HepG2 (cell line): Measurements from ENCODE around the gene RBM8A. TPM values are rescaled to one million over a fixed set of nuclear protein-coding genes. Genes with fewer than 3 reads are reported as not detected.

ENCODE experiments used
- BORCS8-MEF2B ChIP-seq: sonication (generic); formaldehyde crosslinking; IDR thresholded peaks from 2 replicates; pipeline ENCODE4 v1.8.0; 2022; ENCODE audit warnings: mild to moderate bottlenecking, missing genetic modification reagents
- CCDC6 ChIP-seq: sonication (generic); formaldehyde crosslinking; IDR thresholded peaks from 2 replicates; pipeline ENCODE4 v1.8.1; 2022; ENCODE audit warnings: mild to moderate bottlenecking, missing genetic modification reagents, moderate library complexity
- FOXC1 ChIP-seq: sonication (generic); formaldehyde crosslinking; IDR thresholded peaks from 2 replicates; pipeline ENCODE4 v1.8.0; 2022; ENCODE audit warnings: mild to moderate bottlenecking, missing genetic modification reagents, borderline replicate concordance
- HNF4G ChIP-seq, 2 experiments: sonication (generic) in 1 of 2; formaldehyde crosslinking in 1 of 2; IDR thresholded peaks; 2 replicates each; pipeline versions ENCODE4 v1.4.0 to v1.6.1; 2011 to 2020; ENCODE audit warnings: borderline replicate concordance in 2 of 2, low read depth in 2 of 2, mild to moderate bottlenecking in 2 of 2, low read length in 1 of 2, missing genetic modification reagents in 1 of 2, moderate library complexity in 1 of 2
- HOXA9 ChIP-seq: sonication (generic); formaldehyde crosslinking; IDR thresholded peaks from 2 replicates; pipeline ENCODE4 v1.8.1; 2022; ENCODE audit warnings: missing genetic modification reagents, mild to moderate bottlenecking, moderate library complexity, borderline replicate concordance
- KDM2A ChIP-seq: sonication (generic); formaldehyde crosslinking; IDR thresholded peaks from 2 replicates; pipeline ENCODE4 v1.4.0; 2020; ENCODE audit warnings: low read depth, missing genetic modification reagents, borderline replicate concordance
- NFYB ChIP-seq: sonication (generic); formaldehyde crosslinking; IDR thresholded peaks from 2 replicates; pipeline ENCODE4 v1.4.0; 2020; ENCODE audit warnings: missing genetic modification reagents
- SATB2 ChIP-seq: sonication (generic); formaldehyde crosslinking; IDR thresholded peaks from 2 replicates; pipeline ENCODE4 v1.5.0; 2020; ENCODE audit warnings: missing genetic modification reagents
- TOPORS ChIP-seq: sonication (generic); formaldehyde crosslinking; IDR thresholded peaks from 2 replicates; pipeline ENCODE4 v1.8.0; 2023; ENCODE audit warnings: mild to moderate bottlenecking, missing genetic modification reagents
- ZNF34 ChIP-seq: sonication (generic); formaldehyde crosslinking; IDR thresholded peaks from 2 replicates; pipeline ENCODE4 v1.4.0; 2020; ENCODE audit warnings: mild to moderate bottlenecking, missing genetic modification reagents, borderline replicate concordance
- ZSCAN22 ChIP-seq: sonication (generic); formaldehyde crosslinking; IDR thresholded peaks from 2 replicates; pipeline ENCODE4 v1.4.0; 2020; ENCODE audit warnings: mild to moderate bottlenecking, missing genetic modification reagents
- polyA plus RNA-seq, 8 experiments: library from polyadenylated mRNA; depleted of rRNA in 3 of 8; stranded (reverse) in 7 of 8; unstranded in 1 of 8; fragments of >200 nt; fragmentation: Illumina TruSeq in 4 of 8; extraction: Trizol in 4 of 8; gene quantifications; 2 replicates each; pipeline versions ENCODE4 v1.2.1 to v1.2.3, GENCODE V29; 2011 to 2016; ENCODE audit warnings: low read depth in 4 of 8, missing spikeins in 1 of 8, mixed read lengths in 1 of 8; ENCODE audit not compliant: insufficient read depth in 1 of 8
- total RNA-seq, 5 experiments: library from RNA; depleted of rRNA; stranded (reverse); fragments of >200 nt; fragmentation: Illumina TruSeq; extraction: Trizol; gene quantifications; 2 replicates each; pipeline ENCODE4 v1.2.3, GENCODE V29; 2016; ENCODE audit warnings: low read depth in 1 of 5
- TF ChIP-seq, protein P1 (sequence below): sonication (generic); formaldehyde crosslinking; IDR thresholded peaks from 2 replicates; pipeline ENCODE4 v1.5.0; 2020; ENCODE audit warnings: missing genetic modification reagents
- TF ChIP-seq, protein P2 (sequence below): sonication (generic); formaldehyde crosslinking; IDR thresholded peaks from 2 replicates; pipeline ENCODE4 v1.4.0; 2020; ENCODE audit warnings: missing genetic modification reagents
- TF ChIP-seq, protein P3 (sequence below): sonication (generic); formaldehyde crosslinking; IDR thresholded peaks from 2 replicates; pipeline ENCODE4 v1.4.0; 2020; ENCODE audit warnings: missing genetic modification reagents, borderline replicate concordance
- TF ChIP-seq, protein P4 (sequence below): sonication (generic); formaldehyde crosslinking; IDR thresholded peaks from 2 replicates; pipeline ENCODE4 v1.5.1; 2020; ENCODE audit warnings: mild to moderate bottlenecking, missing genetic modification reagents, moderate library complexity

The RBM8A gene
- total and polyA plus RNA-seq, 2 of the 13 experiments (the other 11 are each of a cell fraction or from before 2014, with no cell fraction given): 106 to 162 TPM

DNA sequence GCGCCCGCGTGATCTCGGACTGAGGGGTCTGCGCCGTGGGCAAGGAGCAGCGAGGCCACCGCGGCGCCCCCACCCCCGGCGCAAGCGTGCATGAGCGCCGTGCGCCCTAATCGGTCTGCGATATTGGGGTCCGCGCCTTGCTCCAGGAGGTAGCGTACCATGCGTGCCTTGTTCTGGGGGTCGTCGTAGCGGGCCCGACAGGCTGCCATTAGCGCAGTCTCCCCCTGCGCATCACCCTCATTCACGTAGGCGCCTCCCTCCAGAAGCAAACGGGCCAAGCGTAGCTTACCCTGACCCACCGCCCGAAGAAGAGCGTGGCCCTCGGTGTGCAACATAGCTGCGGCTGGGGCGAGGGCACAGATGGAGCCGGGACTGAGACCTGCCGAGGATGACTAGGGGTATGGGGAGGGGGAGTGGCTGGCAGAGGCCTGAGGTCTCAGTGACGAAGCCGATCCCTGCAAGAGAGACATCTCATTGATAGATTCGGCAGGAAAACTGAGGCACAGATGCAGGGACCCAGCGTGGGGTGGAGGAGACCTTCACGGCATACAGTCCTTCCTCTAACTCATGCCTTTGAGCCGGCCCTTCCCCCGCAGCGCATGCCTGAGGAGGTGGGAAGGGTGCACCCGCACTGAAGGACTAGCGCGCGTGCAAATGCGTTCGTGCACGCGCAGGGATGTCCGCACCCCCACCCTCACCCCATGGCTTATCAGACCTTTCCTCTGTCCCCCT, 34.3 kb upstream of the RBM8A start (continued):
- TF ChIP-seq, protein P1, sequence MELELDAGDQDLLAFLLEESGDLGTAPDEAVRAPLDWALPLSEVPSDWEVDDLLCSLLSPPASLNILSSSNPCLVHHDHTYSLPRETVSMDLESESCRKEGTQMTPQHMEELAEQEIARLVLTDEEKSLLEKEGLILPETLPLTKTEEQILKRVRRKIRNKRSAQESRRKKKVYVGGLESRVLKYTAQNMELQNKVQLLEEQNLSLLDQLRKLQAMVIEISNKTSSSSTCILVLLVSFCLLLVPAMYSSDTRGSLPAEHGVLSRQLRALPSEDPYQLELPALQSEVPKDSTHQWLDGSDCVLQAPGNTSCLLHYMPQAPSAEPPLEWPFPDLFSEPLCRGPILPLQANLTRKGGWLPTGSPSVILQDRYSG (CRISPR knock-in tag): no peak
- TF ChIP-seq HNF4G (IDR thresholded peaks at IDR 0.05; ENCODE audit: borderline replicate concordance, low read depth, low read length) (no peak), HNF4G (CRISPR knock-in tag; IDR thresholded peaks at IDR 0.05; ENCODE audit: borderline replicate concordance, low read depth) (0 out of 2 replicates have a peak, but pooled peaks have one; percentile 25), SATB2 (CRISPR knock-in tag) (no peak), CCDC6 (CRISPR knock-in tag) (no peak), FOXC1 (CRISPR knock-in tag) (peak; percentile 21; the same call in 1 of the 2 replicates), NFYB (CRISPR knock-in tag) (no peak), BORCS8-MEF2B (CRISPR knock-in tag) (no peak), ZNF34 (CRISPR knock-in tag) (no peak), HOXA9 (CRISPR knock-in tag) (no peak), KDM2A (CRISPR knock-in tag) (peak; percentile 34; the same call in 1 of the 2 replicates), ZSCAN22 (CRISPR knock-in tag) (no peak), TOPORS (CRISPR knock-in tag) (no peak)
- TF ChIP-seq, protein P2, sequence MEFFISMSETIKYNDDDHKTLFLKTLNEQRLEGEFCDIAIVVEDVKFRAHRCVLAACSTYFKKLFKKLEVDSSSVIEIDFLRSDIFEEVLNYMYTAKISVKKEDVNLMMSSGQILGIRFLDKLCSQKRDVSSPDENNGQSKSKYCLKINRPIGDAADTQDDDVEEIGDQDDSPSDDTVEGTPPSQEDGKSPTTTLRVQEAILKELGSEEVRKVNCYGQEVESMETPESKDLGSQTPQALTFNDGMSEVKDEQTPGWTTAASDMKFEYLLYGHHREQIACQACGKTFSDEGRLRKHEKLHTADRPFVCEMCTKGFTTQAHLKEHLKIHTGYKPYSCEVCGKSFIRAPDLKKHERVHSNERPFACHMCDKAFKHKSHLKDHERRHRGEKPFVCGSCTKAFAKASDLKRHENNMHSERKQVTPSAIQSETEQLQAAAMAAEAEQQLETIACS: peak; percentile 80
- TF ChIP-seq, protein P3, sequence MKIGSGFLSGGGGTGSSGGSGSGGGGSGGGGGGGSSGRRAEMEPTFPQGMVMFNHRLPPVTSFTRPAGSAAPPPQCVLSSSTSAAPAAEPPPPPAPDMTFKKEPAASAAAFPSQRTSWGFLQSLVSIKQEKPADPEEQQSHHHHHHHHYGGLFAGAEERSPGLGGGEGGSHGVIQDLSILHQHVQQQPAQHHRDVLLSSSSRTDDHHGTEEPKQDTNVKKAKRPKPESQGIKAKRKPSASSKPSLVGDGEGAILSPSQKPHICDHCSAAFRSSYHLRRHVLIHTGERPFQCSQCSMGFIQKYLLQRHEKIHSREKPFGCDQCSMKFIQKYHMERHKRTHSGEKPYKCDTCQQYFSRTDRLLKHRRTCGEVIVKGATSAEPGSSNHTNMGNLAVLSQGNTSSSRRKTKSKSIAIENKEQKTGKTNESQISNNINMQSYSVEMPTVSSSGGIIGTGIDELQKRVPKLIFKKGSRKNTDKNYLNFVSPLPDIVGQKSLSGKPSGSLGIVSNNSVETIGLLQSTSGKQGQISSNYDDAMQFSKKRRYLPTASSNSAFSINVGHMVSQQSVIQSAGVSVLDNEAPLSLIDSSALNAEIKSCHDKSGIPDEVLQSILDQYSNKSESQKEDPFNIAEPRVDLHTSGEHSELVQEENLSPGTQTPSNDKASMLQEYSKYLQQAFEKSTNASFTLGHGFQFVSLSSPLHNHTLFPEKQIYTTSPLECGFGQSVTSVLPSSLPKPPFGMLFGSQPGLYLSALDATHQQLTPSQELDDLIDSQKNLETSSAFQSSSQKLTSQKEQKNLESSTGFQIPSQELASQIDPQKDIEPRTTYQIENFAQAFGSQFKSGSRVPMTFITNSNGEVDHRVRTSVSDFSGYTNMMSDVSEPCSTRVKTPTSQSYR (CRISPR knock-in tag): 0 out of 2 replicates have a peak, but pooled peaks have one; percentile 28
- TF ChIP-seq, protein P4, sequence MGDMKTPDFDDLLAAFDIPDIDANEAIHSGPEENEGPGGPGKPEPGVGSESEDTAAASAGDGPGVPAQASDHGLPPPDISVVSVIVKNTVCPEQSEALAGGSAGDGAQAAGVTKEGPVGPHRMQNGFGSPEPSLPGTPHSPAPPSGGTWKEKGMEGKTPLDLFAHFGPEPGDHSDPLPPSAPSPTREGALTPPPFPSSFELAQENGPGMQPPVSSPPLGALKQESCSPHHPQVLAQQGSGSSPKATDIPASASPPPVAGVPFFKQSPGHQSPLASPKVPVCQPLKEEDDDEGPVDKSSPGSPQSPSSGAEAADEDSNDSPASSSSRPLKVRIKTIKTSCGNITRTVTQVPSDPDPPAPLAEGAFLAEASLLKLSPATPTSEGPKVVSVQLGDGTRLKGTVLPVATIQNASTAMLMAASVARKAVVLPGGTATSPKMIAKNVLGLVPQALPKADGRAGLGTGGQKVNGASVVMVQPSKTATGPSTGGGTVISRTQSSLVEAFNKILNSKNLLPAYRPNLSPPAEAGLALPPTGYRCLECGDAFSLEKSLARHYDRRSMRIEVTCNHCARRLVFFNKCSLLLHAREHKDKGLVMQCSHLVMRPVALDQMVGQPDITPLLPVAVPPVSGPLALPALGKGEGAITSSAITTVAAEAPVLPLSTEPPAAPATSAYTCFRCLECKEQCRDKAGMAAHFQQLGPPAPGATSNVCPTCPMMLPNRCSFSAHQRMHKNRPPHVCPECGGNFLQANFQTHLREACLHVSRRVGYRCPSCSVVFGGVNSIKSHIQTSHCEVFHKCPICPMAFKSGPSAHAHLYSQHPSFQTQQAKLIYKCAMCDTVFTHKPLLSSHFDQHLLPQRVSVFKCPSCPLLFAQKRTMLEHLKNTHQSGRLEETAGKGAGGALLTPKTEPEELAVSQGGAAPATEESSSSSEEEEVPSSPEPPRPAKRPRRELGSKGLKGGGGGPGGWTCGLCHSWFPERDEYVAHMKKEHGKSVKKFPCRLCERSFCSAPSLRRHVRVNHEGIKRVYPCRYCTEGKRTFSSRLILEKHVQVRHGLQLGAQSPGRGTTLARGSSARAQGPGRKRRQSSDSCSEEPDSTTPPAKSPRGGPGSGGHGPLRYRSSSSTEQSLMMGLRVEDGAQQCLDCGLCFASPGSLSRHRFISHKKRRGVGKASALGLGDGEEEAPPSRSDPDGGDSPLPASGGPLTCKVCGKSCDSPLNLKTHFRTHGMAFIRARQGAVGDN (CRISPR knock-in tag): peak; percentile 62
- TF ChIP-seq, all 625 proteins: peak for 36
